WTC11 (cell line): ENCODE results near the gene MYG1.

ENCODE experiments used
- PRDM15 ChIP-seq: sonication (generic); formaldehyde crosslinking; IDR thresholded peaks from 2 replicates; pipeline ENCODE4 v1.8.0; 2022; ENCODE audit warnings: missing genetic modification reagents
- TCF7 ChIP-seq: sonication (generic); formaldehyde crosslinking; IDR thresholded peaks from 2 replicates; pipeline ENCODE4 v1.8.0; 2022; ENCODE audit warnings: mild to moderate bottlenecking, low read depth, missing genetic modification reagents, moderate library complexity
- TF ChIP-seq, protein P1 (sequence below): sonication (generic); formaldehyde crosslinking; IDR thresholded peaks from 2 replicates; pipeline ENCODE4 v1.8.1; 2023; ENCODE audit warnings: mild to moderate bottlenecking, moderate library complexity, missing genetic modification reagents

GRCh38 chr12:53299101-53299453 lies 418 bp upstream of the MYG1 start:
- TF ChIP-seq, protein P1, sequence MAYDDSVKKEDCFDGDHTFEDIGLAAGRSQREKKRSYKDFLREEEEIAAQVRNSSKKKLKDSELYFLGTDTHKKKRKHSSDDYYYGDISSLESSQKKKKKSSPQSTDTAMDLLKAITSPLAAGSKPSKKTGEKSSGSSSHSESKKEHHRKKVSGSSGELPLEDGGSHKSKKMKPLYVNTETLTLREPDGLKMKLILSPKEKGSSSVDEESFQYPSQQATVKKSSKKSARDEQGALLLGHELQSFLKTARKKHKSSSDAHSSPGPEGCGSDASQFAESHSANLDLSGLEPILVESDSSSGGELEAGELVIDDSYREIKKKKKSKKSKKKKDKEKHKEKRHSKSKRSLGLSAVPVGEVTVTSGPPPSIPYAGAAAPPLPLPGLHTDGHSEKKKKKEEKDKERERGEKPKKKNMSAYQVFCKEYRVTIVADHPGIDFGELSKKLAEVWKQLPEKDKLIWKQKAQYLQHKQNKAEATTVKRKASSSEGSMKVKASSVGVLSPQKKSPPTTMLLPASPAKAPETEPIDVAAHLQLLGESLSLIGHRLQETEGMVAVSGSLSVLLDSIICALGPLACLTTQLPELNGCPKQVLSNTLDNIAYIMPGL (CRISPR knock-in tag), result no peak
- no peak for TF ChIP-seq TCF7 (CRISPR knock-in tag)
- TF ChIP-seq PRDM15 (CRISPR knock-in tag), result no peak
